Measurements from ENCODE around the gene SCUBE2. TPM values are rescaled to one million over a fixed set of nuclear protein-coding genes. Genes with fewer than 3 reads are reported as not detected.
A peak's percentile ranks its signal among the peaks of the same experiment; 100 is the strongest.

SCUBE2 gene
- total and polyA plus RNA-seq, 2 donors (not counting 3 experiments of a cell fraction or from before 2014, with no cell fraction given) = 0.55 to 3.5 TPM

DNA sequence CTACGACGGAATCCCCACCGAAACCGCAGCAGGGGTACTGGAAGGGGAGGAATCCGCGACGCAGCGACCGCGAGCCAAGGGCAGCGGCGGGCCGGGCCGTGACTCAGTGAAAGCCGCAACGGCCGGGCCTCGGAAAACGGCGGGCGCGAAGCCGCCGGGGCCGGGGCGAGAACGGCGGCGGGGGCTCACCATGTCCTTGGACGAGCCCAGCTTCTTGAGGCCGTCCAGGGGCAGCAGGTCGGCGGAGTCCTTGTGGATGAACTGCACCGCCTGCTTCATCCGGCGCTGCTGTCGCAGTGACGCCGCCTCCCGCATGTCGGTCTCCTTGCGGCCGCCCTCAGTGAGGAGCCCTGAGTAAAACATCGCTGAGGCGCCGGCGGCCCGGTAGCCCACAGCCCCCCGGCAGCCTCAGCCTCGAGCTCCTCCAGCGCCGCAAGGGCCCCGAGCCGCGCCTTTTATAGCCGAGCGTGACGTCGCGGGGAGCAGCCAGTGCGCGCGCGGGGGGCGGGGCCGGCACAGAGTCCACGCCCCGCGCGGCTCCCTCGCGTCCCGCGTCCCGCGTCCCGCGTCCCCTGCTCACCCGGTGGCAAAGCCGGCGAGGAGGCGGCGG, 87.7 kb downstream of the SCUBE2 start, which contains the start of gene NRIP3:
TSS of gene NRIP3 (minus strand) at position 429 of the 610 bp plus-strand sequence. CDS start at position 363, 66 bp downstream.
- peak within 1 kb of the TSS; percentile 17 for H3K27ac ChIP-seq (ENCODE audit: insufficient read depth, low read depth, low read length)
- peaks cover 23 to 28% of the 10 kb centered on the region in 2 experiments for H3K27me3 ChIP-seq (ENCODE audit: control insufficient read depth in 2 of 2, insufficient read depth in 2 of 2, low read length in 2 of 2)
- no peaks in the 10 kb centered on the region for H3K9me1 ChIP-seq (replicated peaks; ENCODE audit: control insufficient read depth, extremely low read depth, insufficient read depth, low read length)
- ChIA-PET CTCF (interaction anchor here (1.5 to 2.5 kb wide), 2 partner anchors 12 to 134 kb away, joined by 6 to 17 read pairs; no protein-coding TSS in a partner anchor), POLR2A (interaction anchor here (0.7 kb wide), 1 partner anchor 15 kb away, joined by 3 read pairs; no protein-coding TSS in a partner anchor)
- peak; percentile 58 for DNase-seq (ENCODE audit: low read depth, low spot score)
- H3K4me2 ChIP-seq (ENCODE audit: insufficient read depth, low read length) = peak within 1 kb of the TSS; percentile 76
- H3K4me3 ChIP-seq (replicated peaks in 1 of 3; ENCODE audit: insufficient read depth in 1 of 3, low read depth in 1 of 3, low read length in 3 of 3) = peak within 1 kb of the TSS; percentile 18 to 57 (median 33)
- H3K36me3 ChIP-seq (ENCODE audit: control insufficient read depth in 2 of 2, extremely low read depth in 1 of 2, insufficient read depth in 2 of 2, low read length in 2 of 2) = no peaks in the 10 kb centered on the region
- peak within 1 kb of the TSS; percentile 67 for H3K9ac ChIP-seq (replicated peaks; ENCODE audit: extremely low read depth, insufficient read depth, low read length)
- TF ChIP-seq JUN (IDR thresholded peaks at IDR 0.05; ENCODE audit: borderline replicate concordance, insufficient read depth, insufficient read length, low read depth) (no peak), FOS (IDR thresholded peaks at IDR 0.05; ENCODE audit: borderline replicate concordance, insufficient read depth, low read length) (no peak), EZH2 (IDR thresholded peaks at IDR 0.05; ENCODE audit: borderline replicate concordance, low read depth, low read length, severe bottlenecking) (no peak), POLR2AphosphoS5 (IDR thresholded peaks at IDR 0.05; ENCODE audit: insufficient read depth, low read depth, low read length) (peak; percentile 83), MAX (IDR thresholded peaks at IDR 0.05; ENCODE audit: insufficient read depth, insufficient read length) (no peak), GATA2 (IDR thresholded peaks at IDR 0.05; ENCODE audit: insufficient read depth, insufficient read length, low read depth, low read length) (no peak), POLR2A (IDR thresholded peaks at IDR 0.05; ENCODE audit: low read depth, low read length) (peak; percentile 67), MYC (IDR thresholded peaks at IDR 0.05; ENCODE audit: low read depth, low read length) (no peak)
- TF ChIP-seq, protein P1, sequence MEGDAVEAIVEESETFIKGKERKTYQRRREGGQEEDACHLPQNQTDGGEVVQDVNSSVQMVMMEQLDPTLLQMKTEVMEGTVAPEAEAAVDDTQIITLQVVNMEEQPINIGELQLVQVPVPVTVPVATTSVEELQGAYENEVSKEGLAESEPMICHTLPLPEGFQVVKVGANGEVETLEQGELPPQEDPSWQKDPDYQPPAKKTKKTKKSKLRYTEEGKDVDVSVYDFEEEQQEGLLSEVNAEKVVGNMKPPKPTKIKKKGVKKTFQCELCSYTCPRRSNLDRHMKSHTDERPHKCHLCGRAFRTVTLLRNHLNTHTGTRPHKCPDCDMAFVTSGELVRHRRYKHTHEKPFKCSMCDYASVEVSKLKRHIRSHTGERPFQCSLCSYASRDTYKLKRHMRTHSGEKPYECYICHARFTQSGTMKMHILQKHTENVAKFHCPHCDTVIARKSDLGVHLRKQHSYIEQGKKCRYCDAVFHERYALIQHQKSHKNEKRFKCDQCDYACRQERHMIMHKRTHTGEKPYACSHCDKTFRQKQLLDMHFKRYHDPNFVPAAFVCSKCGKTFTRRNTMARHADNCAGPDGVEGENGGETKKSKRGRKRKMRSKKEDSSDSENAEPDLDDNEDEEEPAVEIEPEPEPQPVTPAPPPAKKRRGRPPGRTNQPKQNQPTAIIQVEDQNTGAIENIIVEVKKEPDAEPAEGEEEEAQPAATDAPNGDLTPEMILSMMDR (IDR thresholded peaks at IDR 0.05; ENCODE audit: extremely low read depth in 1 of 2, insufficient read depth in 1 of 2, low read depth in 1 of 2, low read length in 2 of 2) = no peak
- no peaks in the 10 kb centered on the region for H4K20me1 ChIP-seq (replicated peaks; ENCODE audit: control insufficient read depth, extremely low read depth, insufficient read depth, low read length)
- peaks cover 26% of the 10 kb centered on the region for H3K4me1 ChIP-seq (ENCODE audit: control insufficient read depth, extremely low read depth, insufficient read depth, low read length)
- no peaks in the 10 kb centered on the region for H3K9me3 ChIP-seq (replicated peaks; ENCODE audit: control insufficient read depth, insufficient read depth, low read length)
- BruUV-seq (replicated peaks) = no TSS peak
- FAIRE-seq = peak; percentile 44
- dilution Hi-C loops (cut with MboI; ENCODE audit: extremely low pct_ligation_motif_present, low sequenced_read_pairs) = no loop called here
- H3K79me2 ChIP-seq (ENCODE audit: control insufficient read depth, insufficient read depth, low read length) = peaks cover 4% of the 10 kb centered on the region
- H2AFZ ChIP-seq (ENCODE audit: low read depth, low read length) = peak within 1 kb of the TSS; percentile 89
- intact Hi-C loops (cut with micrococcal nuclease) = loop anchor here (5.0 kb wide), 2 partner anchors 91 to 134 kb away; partner anchors contain the start of gene AKIP1
